NCI-H1436 (cell line): ENCODE measurements around the gene AP3S2.
"Not testable (repeated sequence)": the region's sequence is repeated elsewhere in the genome, so short reads cannot be mapped to it uniquely, and the experiment has no call there.

Source experiments
- DNase-seq: peaks from one replicate; lab custom pipeline; 2025; lab: John Stamatoyannopoulos, UW

Gene AP3S2

DNA sequence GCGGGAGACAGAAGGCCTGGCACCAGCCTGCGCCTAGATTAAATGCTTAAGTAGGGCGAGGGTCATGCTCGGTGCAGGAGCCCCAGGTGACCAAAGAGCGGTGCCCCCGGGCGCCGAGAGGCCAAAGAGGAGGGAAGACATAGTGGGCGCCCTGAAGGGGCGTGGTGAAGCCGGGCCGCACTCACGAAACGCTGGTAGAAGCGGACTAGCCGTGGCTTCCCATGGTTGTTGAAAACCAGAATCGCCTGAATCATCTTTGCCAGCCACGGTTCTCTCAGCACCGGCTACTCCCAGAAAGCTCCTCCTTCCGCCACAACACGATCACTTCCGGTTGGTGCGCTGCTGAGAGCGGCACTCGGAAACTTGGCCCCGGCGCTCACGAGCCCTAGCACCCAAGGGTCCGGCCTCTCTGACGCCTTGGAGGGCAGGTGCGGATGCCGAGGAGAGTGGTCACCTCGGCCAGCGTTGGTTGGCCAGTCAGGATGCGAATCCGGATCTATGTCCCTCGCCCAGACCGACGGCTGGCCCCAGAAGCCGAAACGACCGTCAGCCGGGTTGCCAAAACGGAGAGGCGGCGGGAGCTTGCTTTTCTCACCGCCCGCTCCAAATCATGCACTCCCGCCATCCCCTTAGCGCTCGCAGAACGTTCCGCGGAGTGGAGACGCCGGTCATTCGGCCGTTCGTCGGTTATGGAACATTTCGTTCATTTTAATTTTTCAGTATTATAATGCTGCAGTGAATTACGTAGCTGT is at the start of gene AP3S2:
TSS of gene AP3S2 (minus strand) at position 299 of the 752 bp plus-strand sequence. CDS start at position 254, 45 bp downstream.
- peak; percentile 86 for DNase-seq

DNA sequence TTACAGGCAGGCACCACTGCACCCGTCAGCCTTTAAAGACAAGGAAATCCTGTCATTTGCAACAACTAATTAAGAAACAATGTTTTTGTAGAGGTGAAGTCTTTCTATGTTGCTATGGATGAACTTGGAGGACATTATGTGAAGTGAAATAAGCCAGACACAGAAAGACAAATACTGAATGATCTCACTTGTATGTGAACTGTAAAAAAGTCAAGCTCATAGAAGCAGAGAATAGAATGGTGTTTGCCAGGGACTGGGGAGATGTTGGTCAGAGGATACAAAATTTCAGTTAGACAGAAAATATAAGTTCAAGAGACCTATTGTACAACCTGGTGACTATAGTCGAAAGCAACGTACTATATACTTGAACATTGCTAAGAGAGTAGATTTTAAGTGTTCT is 46.1 kb upstream of the AP3S2 start:
- no peak for DNase-seq

DNA sequence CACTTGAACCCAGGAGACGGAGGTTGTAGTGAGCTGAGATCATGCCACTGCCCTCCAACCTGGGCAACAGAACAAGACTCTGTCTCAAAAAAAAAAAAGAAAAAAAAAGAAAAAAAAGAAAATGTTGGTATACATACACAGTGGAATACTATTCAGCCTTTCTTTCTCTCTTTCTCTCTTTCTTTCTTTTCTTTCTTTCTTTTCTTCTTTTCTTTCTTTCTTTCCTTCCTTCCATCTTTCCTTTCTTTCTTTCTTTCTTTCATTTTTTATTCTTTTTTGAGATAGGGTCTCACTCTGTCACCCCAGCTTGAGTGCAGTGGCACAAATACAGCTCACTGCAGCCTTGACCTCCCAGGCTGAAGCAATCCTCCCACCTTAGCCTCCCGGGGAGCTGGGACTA is 45.6 kb upstream of the AP3S2 start:
- not testable (repeated sequence) for DNase-seq

DNA sequence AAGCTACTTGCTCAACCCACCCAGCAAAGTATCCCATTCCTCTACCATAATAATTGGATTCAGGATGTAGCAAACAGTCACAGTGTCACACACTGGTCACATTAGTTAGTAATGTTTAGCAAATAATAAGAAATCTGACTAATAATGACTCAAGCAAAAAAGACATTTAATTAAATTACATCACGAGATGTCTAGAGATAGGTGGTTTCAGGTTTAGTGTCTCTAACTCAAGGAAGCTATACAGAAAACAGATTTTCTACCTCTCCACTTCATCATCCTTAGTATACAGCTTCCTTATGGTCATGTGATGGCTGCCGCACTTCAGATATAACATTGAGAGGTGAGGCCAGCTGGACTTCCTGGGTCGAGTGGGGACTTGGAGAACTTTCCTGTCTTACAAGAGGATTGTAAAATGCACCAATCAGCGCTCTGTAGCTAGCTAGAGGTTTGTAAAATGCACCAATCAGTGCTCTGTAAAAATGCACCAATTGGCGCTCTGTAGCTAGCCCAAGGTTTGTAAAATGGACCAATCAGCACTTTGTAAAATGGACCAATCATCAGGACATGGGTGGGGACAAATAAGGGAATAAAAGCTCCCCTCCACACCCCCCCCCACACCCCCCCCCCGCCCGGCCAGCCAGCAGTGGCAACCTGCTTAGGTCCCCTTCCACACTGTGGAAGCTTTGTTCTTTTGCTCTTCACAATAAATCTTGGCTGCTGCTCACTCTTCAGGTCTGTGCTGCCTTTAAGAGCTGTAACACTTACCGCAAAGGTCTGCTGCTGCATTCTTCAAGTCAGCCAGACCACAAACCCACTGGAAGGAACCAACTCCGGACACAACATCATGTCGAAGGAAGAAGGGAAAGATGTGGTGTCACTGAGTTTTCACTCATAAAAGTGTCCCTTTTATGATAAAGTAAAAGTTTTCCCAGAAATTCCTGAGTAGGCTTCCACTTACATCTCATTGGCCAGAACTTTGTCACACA is 43.9 kb upstream of the AP3S2 start:
- no peak for DNase-seq

DNA sequence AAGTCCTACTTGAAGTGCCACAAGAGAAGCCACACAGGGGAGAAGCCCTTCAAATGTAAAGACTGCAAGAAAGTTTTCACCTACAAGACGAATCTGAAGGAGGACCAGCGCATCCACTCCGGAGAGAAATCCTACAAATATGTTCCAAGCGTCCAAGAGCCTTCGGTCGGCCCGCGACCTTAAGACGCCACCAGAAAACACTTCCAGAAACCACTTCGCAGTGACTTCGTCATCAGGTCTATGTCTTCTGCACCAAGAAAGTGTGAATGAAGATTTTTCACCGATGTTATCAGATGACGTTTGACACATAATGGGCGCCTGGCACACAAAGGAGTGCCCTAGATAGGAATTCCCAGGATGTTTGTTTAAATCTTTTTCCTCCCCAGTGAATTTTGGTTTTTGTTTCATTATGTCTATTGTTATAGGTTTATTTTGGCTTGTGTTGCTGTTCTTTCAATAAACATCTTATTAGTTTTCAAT is 43.0 kb upstream of the AP3S2 start:
- DNase-seq: no peak

DNA sequence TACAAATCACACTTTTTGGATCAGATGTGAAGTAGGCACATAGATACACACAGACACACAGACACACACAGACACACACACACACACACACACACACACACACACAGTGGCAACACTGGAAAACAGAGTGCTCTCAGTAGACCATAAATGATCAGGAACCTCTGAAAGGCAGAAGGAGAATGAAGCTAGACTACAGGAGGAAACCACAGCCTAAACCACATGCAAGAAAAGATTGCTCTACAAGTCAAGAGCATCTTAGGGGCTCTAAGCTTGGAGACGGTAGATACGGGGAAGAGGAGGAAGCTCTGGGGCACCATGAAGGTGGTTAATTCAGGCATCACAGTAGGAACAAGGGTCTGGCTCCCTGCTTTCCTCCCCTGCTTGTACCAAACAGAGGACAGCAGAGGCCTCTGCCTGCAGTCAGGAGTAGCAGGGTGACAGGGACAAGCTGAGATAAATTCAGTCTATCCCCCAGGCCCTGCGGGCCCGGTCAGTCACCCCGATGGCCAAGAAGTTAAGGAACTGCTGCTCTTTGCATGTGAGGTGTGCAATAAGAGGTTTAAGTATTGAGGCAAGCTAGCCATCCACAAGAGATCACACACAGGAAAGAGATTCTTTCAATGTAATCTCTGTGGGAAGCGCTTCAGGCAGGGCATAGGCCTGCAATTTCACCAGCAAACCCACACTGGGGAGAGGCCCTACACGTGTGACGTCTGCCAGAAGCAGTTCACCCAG is 42.4 kb upstream of the AP3S2 start:
- no peak for DNase-seq

DNA sequence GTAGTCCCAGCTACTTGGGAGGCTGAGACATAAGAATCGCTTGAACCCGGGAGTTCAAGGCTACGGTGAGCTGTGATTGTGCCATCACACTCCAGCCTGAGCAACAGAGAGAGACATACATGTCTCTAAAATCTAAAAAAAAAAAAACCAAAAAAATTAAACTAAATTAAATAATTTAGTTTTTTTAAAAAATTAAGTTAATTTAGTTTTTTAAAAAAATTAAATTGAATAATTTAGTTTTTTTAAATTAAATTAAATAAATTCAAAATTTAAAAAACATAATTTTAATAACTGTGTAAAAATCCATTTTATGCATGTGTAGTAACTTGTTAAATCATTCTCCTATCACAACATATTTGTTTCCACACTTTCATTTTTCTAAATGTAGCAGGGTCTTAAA is 39.1 kb upstream of the AP3S2 start:
- DNase-seq: no peak

DNA sequence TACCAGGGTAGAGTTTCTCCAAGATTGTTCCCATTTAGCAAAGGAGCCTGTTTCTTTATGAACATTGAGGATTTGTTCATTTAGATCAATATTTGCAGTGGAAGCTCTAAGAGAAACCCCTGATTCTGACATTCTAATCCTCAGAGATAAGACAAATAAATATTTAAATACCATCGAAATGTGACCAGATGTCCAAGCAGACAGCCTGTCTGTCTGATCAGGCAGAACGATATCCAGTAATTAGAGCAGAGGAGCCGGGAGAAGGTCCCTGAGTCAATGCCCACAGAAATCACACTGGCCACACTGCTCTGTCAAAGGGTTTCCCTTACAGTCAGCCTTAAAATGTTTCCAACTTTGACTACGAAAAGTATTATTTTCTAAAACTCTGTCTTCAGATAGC is 34.6 kb upstream of the AP3S2 start:
- DNase-seq: no peak

DNA sequence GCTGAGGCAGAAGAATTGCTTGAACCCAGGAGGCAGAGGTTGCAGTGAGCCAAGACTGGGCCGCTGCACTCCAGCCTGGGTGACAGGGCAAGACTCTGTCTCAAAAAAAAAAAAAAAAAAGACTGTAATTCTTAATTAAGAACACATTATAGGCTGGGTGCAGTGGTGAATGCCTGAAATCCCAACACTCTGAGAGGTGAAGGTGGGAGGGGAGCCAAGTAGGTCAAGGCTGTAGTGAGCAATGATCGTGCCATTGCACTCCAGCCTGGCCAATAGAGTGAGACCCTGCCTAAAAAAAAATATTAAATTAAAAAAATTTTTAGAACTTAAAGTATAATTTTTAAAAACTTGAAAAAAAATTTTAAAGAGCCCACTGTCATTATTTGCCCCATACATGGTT is 32.4 kb upstream of the AP3S2 start:
- no peak for DNase-seq

DNA sequence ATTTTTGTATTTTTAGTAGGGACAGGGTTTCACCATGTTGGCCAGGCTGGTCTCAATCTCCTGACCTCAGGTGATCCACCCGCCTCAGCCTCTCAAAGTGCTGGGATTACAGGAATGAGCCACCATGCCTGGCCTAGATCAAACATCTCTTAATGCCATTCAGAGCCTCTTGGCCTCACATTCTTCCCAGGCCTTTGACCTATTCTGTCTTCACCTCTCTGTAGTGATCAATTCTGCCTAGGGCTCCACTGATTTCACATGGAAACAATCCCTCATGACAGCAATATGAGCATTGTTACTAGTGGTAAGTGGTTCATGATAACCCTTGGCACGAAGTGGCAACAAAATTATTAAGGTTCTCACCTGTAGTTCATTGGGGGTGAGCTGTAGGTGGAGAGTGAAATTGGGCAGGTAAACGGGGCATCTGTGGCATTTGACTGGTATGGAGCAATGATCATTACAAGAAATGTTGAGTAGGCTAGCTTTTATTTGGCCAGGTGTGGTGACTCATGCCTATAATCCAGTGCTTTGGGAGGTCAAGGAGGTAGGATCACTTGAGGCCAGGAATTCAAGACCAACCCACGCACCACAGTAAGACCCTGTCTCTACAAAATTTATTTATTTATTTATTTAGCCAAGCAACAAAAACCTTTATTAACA is 23.8 kb upstream of the AP3S2 start:
- DNase-seq: no peak

DNA sequence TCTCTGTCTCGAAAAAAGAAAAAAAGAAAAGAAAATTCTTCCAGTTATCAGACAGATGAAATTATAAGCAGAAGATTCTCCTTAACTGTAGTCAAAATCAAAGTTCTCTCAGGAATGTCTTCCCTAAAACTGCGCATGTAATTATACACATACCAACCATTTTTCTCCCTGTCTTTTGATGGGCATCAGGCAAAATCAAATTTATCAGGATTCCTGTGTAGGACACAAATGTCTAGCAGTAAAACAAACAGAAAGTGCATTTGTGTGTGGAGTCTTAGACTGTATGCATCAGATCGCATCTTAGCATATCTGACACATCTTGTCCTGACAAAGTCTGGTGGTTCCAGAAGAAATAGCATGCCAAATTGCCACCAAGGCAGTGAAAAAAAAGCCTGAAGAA is 22.9 kb upstream of the AP3S2 start:
- no peak for DNase-seq

DNA sequence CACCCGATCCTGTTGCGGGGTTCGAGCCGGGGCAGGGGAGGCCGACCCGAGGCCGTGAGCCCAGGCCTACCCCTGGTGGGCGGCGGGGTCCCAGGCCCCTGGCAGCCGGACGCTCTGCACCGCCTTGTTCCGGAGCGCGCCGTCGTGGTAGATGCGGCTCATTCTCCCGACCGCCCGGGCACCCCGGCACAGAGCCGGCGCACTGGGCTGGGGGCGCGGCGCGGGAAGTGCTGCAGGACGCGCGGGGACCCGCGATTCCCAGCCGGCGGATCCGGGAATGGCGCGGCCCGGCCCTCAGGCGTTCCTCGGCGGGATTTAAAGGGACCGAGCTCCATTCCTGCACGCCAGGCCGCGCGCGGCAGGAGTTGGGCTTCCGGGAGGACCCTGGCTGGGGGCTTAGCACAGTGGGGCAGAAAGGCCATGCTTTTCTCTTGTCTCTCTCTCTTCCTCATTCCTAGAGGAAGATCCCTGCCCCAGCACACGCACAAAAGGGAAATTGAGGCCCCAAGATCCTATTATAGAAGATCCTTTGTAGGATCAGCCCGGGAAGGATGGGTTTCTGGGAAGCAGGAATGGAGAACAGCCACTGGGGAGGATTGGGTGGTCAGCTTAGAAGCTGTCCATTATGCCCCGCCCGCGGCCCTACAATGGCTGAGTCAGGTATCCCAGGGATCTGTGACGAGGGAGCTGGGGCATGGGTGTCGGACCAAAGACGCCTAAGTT is 19.0 kb upstream of the AP3S2 start, which contains the start of gene ARPIN:
TSS of gene ARPIN (minus strand) at position 279 of the 723 bp plus-strand sequence. CDS start at position 162, 117 bp downstream.
- no peak for DNase-seq

DNA sequence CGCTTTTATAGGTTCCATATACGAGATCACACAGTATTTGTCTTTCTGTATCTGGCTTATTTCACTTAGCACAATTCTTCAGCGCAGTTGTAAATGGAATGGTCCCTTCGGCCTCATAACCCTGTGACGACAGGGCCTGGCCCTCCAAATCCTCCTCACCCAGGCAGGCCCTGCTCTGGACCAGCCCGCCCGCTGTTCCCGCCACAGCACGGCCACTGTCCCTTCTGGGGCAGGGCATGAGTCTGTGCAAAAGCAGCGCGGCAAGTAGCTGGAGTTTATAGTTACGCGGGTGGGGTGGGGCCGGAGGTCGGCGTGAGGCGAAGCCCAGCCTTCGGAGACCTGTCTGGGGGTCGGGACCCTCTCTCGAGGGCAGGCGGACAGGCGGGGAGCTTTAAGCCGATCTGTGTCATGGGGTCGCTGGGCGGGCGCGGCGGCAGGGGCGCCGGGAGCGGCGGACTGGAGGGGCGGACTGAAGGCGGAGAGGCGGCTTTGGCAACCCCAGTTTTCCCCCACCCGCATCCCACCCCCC is 18.4 kb upstream of the AP3S2 start:
- DNase-seq: no peak

DNA sequence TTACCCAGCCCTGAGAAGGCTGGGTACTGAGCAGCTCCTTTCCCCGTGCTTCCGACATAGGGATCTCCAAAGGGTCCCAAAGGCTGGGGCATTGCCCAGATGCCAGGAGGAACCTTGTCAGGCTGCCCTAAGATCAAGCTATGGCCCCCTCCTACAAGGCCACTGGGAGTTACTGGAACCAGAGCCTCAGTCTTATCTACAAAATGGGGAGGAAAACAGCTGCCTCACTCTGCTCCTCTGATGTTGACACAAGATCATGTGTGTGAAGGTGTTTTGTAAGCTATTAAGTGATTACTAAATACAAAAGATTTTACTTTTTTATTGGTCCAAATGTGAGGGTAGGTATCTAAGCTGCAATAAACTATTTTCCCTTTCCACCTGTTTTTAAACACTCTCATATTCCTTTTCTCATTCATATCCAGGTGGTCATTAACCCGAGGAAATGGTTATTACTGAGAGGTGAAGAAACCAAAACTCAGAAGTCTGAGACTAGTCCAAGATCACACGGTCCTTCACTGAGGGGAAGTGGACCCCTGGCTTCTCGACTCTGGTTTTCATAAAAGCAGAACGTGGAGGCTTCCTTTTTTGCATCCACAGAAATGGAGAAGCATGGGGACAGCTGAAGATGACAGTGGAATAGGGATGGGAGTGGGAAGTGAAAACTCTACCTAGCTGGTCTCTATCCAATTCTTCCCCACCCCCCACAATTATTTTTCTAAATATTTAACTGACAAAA is 17.3 kb upstream of the AP3S2 start:
- no peak for DNase-seq

DNA sequence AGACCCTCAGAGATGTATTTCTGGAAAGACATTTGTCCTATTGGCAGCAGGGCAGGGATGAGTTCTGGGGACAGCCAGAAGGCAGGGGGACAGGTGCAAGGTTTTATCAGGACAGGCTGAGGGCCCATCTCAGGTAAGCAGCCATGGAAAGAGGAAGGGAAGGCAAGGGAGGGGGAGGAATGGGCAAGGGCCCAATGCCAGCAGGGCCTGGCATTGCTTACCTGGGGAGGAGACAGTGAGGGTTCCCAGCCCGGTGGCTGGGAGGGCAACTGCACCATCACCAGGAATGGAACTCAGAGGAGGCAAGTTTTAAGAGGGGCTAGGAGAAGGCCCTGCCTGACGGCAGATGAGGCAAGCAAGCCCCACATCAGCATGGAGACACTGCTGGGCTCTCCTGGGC is 15.8 kb upstream of the AP3S2 start:
- DNase-seq: no peak

DNA sequence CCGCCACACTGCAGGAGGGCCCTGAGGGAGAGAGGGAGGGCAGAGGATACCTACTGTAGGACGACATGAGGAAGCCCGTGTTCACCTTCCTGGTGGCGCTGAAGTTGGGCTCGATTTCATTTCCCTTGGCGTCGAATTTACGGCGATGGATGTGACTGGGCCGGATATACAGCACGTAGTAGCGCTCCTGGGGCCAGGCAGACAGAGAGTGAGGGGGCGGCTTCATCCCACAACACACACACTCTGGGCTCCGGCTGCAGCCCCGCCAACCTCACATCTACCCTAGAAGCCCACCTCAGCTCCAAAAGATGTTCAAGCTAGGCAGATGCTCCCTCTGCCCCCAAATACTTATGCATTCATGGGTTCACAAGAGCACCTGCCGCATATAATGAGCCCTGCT is 14.4 kb upstream of the AP3S2 start:
- DNase-seq: no peak

DNA sequence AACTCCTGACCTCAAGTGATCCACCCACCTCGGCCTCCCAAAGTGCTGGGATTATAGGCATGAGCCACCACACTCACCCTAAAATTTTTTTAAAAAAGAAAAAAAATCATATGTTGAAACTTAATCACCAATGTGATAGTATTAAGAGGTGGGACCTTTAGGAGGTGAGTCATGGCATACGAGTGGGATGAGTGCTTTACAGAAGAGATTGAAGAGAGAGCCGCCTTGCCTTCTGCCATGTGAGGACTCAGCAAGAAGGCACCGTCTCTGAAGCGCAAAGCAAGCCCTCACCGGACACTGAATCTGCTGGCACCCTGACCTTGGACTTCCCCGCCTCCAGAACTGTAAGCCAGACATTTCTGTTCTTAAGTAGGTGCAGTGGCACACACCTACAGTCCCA is 13.5 kb upstream of the AP3S2 start:
- DNase-seq: no peak

DNA sequence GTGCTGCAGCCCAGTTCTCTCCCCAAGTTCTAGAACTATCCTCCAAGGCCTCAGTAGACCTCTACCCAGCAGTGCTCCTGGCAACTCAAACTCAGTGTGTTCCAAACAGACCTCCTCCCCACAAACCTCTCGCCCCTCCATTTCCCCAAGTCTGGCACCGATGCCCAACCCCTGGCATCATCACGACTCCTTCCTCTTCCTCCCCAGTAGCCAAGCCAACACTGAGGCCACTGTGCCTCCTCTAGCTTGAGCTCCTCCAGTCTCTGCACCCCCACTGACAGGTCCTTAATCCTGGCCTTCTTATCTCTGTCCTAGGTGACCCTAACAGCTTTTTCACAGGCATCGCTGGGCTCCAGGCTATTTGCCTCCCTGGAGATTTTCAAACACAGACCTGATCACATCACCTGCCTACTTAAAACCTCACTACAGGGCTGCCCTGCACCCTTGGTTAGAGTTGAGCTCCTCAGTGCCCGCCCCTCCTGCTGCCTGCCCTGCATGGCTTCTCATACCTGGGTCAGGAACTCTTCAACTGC is 12.1 kb upstream of the AP3S2 start:
- no peak for DNase-seq

DNA sequence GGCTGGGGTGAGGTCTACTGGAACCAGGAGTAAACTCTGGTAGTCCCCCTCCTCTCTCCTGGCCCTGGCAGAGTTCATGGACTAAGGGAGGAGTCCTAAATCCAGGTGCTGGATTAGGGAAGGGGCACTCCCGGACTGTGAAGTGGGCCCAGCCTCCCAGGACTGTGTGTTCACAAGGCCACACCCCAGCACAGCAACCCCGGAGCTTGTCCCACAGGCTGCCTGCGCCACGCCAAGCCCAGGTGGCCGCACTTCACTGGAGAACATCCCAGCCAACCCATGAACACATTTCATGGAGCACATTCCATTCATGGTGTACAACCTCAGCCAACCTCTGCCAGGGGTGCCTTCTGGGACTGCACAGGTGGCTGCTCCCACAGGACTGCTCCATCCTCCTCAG is 10.7 kb upstream of the AP3S2 start:
- no peak for DNase-seq

DNA sequence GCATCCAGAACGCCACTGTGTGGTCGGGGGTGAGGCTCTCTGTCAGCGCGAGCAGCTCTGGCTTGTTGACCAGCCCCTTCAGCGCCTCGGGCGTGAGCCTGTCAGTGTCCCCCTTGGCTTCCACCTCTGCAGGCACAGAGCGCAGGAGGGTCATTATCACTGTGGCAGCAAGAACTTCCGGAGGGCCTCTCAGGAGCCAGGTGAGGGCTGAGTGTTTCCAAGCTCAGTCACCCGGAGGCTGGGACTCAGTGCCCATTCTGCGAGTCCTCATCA is 10.0 kb upstream of the AP3S2 start:
- no peak for DNase-seq
